ENCODE results near the gene SLC17A4. TPM values are rescaled to one million over a fixed set of nuclear protein-coding genes. Genes with fewer than 3 reads are reported as not detected.
"Not testable (repeated sequence)": the region's sequence is repeated elsewhere in the genome, so short reads cannot be mapped to it uniquely, and the experiment has no call there.

SLC17A4 gene
- total and polyA plus RNA-seq, 9 donors = 0.04 to 1.5 (median 0.28) TPM; not detected in 6

DNA sequence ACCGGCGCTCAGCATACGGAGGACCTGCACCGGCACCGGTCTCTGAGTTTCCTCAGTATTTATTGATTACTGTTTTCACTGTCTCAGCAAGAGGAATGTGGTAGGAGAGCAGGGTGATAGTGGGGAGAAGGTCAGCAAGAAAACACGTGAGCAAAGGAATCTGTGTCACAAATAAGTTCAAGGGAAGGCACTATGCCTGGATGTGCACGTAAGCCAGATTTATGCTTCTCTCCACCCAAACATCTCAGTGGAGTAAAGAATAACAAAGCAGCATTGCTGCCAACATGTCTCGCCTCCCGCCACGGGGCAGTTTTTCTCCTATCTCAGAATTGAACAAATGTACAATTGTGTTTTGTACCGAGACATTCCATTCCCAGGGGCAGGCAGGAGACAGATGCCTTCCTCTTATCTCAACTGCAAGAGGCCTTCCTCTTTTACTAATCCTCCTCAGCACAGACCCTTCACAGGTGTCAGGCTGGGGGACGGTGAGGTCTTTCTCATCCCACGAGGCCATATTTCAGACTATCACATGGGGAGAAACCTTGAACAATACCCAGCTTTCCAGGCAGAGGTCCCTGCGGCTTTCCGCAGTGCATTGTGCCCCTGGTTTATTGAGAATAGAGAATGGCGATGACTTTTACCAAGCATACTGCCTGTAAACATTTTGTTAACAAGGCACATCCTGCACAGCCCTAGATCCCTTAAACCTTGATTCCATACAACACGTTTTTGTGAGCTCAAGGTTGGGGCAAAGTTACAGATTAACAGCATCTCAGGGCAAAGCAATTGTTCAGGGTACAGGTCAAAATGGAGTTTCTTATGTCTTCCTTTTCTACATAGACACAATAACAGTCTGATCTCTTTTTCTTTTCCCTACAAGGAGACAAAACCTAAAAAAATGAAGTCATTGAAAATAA is 5.7 kb upstream of the SLC17A4 start:
- not testable (repeated sequence) for H3K9me3 ChIP-seq (replicated peaks; ENCODE audit: control insufficient read depth, low read depth, low read length); H3K4me3 ChIP-seq (ENCODE audit: low read length); DNase-seq; H3K36me3 ChIP-seq (ENCODE audit: control insufficient read depth, insufficient read depth, low read length); H3K27ac ChIP-seq (ENCODE audit: low read length); H3K27me3 ChIP-seq (ENCODE audit: control insufficient read depth, insufficient read depth, low read length); H3K4me1 ChIP-seq (ENCODE audit: control insufficient read depth, insufficient read depth, low read length)
- 89% methylated on average over 8 of the region's 17 CpGs for WGBS (ENCODE audit: insufficient coverage)

DNA sequence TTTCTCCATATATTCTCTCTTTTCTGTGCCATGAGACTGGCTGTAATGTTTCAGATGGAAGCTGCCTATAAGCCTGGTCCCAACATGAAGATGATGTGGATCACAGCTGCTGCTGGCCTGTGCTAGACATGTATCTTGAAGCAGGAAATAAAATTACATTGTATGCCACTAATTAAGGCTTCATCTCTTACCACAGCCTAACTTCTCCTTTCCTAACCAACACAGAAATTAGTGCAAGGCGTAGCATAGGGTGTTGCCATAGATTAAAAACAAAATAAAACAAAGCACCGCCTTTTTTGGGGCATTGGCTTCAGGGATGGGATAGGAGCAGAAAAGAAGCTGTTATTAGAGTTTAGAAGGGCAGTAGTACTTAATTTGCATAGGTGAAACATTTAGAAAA is 4.7 kb upstream of the SLC17A4 start:
- Histone ChIP-seq H3K27ac (ENCODE audit: low read length) (no peak overlapping the region), H3K9me3 (replicated peaks; ENCODE audit: control insufficient read depth, low read depth, low read length) (no peaks in the 10 kb centered on the region), H3K4me3 (ENCODE audit: low read length) (no peak overlapping the region), H3K27me3 (ENCODE audit: control insufficient read depth, insufficient read depth, low read length) (no peaks in the 10 kb centered on the region), H3K36me3 (ENCODE audit: control insufficient read depth, insufficient read depth, low read length) (no peaks in the 10 kb centered on the region), H3K4me1 (ENCODE audit: control insufficient read depth, insufficient read depth, low read length) (no peaks in the 10 kb centered on the region)
- WGBS (ENCODE audit: insufficient coverage) = no CpG with 5 or more reads among the region's 2 CpGs
- DNase-seq = no peak

DNA sequence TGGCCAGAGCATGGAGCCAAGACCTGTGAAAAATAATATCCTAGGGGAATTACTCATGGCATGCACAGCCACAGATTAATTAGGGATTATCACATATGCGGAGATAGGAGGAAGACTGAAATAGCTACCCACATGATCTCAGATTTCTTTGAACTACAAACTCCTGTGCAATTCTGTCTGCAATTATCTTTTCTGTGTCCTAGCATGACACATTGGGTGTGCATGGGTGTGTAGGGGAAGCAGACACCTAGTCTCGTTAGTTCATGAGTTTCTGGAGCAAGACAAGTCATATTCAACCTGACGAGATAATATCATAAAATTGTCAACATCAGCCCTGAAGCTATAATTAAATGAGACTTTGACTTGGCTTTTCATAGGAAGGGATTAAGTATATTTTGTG is 3.6 kb upstream of the SLC17A4 start:
- no CpG with 5 or more reads among the region's 3 CpGs for WGBS (ENCODE audit: insufficient coverage)
- Histone ChIP-seq H3K27ac (ENCODE audit: low read length) (no peak overlapping the region), H3K27me3 (ENCODE audit: control insufficient read depth, insufficient read depth, low read length) (no peaks in the 10 kb centered on the region), H3K4me1 (ENCODE audit: control insufficient read depth, insufficient read depth, low read length) (no peaks in the 10 kb centered on the region), H3K4me3 (ENCODE audit: low read length) (no peak overlapping the region), H3K36me3 (ENCODE audit: control insufficient read depth, insufficient read depth, low read length) (no peaks in the 10 kb centered on the region), H3K9me3 (replicated peaks; ENCODE audit: control insufficient read depth, low read depth, low read length) (no peaks in the 10 kb centered on the region)
- no peak for DNase-seq

DNA sequence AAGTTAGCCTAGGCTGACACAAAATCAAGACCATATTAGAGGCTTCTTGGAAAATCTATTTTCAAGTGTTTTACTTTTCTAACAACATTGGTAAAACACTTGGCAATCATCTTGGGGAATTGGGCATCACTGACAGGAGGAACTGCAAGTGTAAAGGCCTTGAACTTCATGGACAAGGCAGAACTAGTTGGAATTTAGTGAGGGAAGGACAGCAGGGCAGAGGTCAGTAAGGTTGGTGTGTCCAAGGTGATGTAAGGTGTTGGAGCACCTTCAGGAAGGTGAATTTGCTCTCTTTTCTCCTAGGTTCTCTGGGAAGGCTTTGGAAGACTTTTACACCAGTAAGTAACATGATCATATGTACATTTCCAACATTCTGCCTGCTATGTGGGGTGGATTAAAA is 1.5 kb upstream of the SLC17A4 start:
- Histone ChIP-seq H3K4me3 (ENCODE audit: low read length) (no peak overlapping the region), H3K27me3 (ENCODE audit: control insufficient read depth, insufficient read depth, low read length) (no peaks in the 10 kb centered on the region)
- DNase-seq = no peak

DNA sequence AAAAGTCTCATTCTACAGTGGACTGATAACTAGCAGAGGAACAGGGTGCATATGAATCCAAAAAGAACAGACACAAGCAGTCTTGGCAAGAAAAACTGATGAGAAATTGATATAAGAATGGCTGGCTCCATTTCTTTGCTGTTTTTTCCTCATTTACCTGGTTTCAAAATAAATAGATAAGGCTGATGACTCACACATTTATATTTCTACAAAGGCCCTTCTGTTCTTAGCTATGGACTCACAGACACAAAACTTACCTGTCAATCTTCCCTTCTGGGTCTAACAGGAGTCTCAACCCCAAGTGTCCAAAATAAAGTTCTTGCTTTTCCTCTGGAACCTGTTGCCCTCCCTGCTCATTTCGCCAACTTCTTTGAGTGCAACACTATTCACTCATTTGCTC is 941 bp downstream of the SLC17A4 start:
- H3K4me3 ChIP-seq (ENCODE audit: low read length) = no peak overlapping the region
- DNase-seq = no peak
- no peak overlapping the region for H3K27ac ChIP-seq (ENCODE audit: low read length)
- 100% methylated on average over 1 of the region's 1 CpG for WGBS (ENCODE audit: insufficient coverage)
- H3K36me3 ChIP-seq (ENCODE audit: control insufficient read depth, insufficient read depth, low read length) = no peaks in the 10 kb centered on the region
- H3K9me3 ChIP-seq (replicated peaks; ENCODE audit: control insufficient read depth, low read depth, low read length) = no peaks in the 10 kb centered on the region
- H3K27me3 ChIP-seq (ENCODE audit: control insufficient read depth, insufficient read depth, low read length) = no peaks in the 10 kb centered on the region
- no peaks in the 10 kb centered on the region for H3K4me1 ChIP-seq (ENCODE audit: control insufficient read depth, insufficient read depth, low read length)

More for the DNA sequence above, 1.5 kb upstream of the SLC17A4 start:
- H3K27ac ChIP-seq (ENCODE audit: low read length) = no peak overlapping the region
- no peaks in the 10 kb centered on the region for H3K36me3 ChIP-seq (ENCODE audit: control insufficient read depth, insufficient read depth, low read length)
- no peaks in the 10 kb centered on the region for H3K4me1 ChIP-seq (ENCODE audit: control insufficient read depth, insufficient read depth, low read length)
- no peaks in the 10 kb centered on the region for H3K9me3 ChIP-seq (replicated peaks; ENCODE audit: control insufficient read depth, low read depth, low read length)

DNA sequence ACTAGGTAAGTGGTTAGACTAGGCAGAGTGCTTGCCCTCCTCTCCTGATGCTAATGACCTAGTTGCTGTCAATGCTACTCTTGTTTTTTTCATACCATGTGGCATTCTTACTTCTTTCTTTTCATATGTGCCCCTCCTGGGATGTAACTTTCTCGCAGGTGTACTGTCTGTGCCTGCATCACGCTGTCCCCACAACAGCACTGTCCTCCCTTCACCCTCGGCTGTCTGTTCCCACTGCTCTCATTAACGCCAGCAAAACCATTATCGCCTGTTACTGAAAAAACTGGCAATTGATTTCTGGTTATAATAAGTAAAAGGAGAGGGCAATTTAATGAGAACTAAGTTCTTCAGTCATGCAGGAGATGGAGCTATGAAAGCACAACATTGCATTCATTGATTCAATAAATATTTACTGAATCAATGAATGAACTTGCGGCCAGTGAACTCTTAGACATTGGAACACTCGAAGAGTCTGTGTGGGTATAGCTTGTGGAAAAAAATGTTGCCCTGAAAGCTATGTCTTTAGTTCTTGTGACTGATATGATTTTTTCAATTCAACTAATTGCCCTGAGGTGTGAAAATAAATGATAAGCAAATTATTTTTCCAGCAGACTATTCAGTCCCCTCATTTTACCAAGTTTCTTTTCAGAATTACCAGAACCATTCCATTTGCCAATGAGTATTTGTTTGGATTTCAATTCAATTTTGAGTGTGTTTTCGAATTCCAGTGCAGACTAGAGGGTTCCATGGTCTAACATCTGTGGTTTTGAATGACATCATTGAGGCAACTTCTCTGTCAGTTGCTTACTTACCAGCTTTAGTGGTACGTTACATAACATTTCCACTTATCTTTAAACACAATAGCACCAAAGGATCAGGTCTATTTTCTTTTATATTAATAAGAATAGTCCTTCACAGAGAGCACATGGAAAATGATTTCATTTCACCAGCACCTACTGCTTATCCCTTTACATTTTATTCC is 2.1 kb downstream of the SLC17A4 start:
- no peaks in the 10 kb centered on the region for H3K36me3 ChIP-seq (ENCODE audit: control insufficient read depth, insufficient read depth, low read length)
- 86% methylated on average over 2 of the region's 9 CpGs for WGBS (ENCODE audit: insufficient coverage)
- no peak overlapping the region for H3K4me3 ChIP-seq (ENCODE audit: low read length)
- no peak overlapping the region for H3K27ac ChIP-seq (ENCODE audit: low read length)
- no peak for DNase-seq
- H3K4me1 ChIP-seq (ENCODE audit: control insufficient read depth, insufficient read depth, low read length) = no peaks in the 10 kb centered on the region
- H3K9me3 ChIP-seq (replicated peaks; ENCODE audit: control insufficient read depth, low read depth, low read length) = no peaks in the 10 kb centered on the region
- H3K27me3 ChIP-seq (ENCODE audit: control insufficient read depth, insufficient read depth, low read length) = no peaks in the 10 kb centered on the region

DNA sequence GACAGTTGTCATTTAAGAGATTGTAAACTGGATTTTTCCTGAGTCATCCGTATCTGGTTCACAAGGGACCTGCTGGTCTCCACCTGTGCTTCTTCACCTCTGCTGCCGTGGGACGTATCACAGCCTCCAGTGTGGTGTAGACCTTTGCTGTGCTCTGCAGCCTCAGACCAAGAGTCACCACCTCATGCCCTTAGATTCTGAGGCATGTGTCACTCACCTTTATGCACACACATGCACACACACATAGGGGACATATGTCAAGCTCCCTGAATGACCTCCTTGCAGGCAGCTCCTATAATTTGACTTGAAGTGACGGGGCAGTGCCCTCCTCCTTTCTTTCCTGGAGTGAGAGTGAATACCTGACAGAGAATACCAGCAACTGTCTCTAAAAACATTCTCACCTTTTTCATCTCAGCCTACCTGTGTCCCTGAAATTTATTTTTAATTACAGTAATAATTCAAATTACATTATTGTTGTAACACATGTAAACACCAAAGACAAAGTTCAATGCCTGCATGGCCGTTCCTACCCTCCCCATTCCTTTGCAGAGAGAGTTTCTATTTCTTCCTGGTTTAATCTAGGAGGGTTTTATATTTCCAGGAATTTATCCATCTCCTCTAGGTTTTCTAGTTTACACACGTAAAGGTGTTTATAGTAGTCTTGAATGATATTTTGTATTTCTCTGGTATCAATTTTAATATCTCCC is 3.5 kb downstream of the SLC17A4 start:
- WGBS (ENCODE audit: insufficient coverage) = 53% methylated on average over 3 of the region's 6 CpGs
- H3K27ac ChIP-seq (ENCODE audit: low read length) = no peak overlapping the region

DNA sequence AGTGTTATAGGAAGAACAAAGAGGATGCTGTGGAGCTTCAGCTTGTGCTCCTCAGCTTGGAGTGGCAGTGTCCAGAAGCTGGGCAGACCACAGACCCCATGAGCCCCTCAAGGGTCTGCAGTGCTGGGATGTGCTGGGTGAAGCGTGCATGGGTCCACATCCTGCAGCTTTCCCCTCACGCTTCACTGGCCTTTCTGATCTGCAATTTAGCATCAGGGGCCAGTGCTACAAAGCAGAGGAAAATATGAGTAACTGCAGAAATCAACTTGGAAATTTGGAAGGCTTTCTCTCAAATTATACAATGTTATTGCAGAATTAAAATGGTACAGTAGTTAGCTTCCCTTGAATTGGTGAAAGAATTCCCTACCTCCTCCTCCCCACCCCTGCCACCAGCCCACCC is 10.1 kb downstream of the SLC17A4 start:
- DNase-seq = no peak
- no peak overlapping the region for H3K4me3 ChIP-seq (ENCODE audit: low read length)
- WGBS (ENCODE audit: insufficient coverage) = no CpG with 5 or more reads among the region's 2 CpGs
- no peaks in the 10 kb centered on the region for H3K36me3 ChIP-seq (ENCODE audit: control insufficient read depth, insufficient read depth, low read length)
- H3K27me3 ChIP-seq (ENCODE audit: control insufficient read depth, insufficient read depth, low read length) = no peaks in the 10 kb centered on the region
- H3K27ac ChIP-seq (ENCODE audit: low read length) = no peak overlapping the region
- H3K9me3 ChIP-seq (replicated peaks; ENCODE audit: control insufficient read depth, low read depth, low read length) = no peaks in the 10 kb centered on the region
- H3K4me1 ChIP-seq (ENCODE audit: control insufficient read depth, insufficient read depth, low read length) = no peaks in the 10 kb centered on the region

More for the DNA sequence above, 3.5 kb downstream of the SLC17A4 start:
- no peaks in the 10 kb centered on the region for H3K4me1 ChIP-seq (ENCODE audit: control insufficient read depth, insufficient read depth, low read length)
- DNase-seq = no peak
- H3K9me3 ChIP-seq (replicated peaks; ENCODE audit: control insufficient read depth, low read depth, low read length) = no peaks in the 10 kb centered on the region
- no peak overlapping the region for H3K4me3 ChIP-seq (ENCODE audit: low read length)
- H3K27me3 ChIP-seq (ENCODE audit: control insufficient read depth, insufficient read depth, low read length) = no peaks in the 10 kb centered on the region
- H3K36me3 ChIP-seq (ENCODE audit: control insufficient read depth, insufficient read depth, low read length) = no peaks in the 10 kb centered on the region

DNA sequence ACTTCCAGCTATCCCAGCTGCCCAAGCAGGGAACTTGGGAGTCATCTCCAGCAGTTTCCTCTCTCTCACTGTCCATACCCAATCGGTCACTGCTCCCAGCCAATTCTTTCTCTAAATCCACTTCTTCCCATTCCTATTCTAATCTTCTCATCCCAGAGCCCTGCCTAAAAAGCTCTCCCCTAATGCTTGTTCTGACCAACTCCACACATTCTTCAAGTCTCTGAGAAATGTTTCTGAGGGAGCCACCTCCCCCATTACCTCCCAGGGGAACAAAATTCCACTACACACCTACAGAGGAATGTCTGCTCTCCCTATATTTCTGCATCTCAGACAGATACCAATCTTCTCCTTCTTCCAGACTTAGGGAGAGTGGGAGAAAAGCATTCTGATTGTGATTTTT is 14.0 kb downstream of the SLC17A4 start:
- 71% methylated on average over 1 of the region's 1 CpG for WGBS (ENCODE audit: insufficient coverage)
- Histone ChIP-seq H3K9me3 (replicated peaks; ENCODE audit: control insufficient read depth, low read depth, low read length) (no peaks in the 10 kb centered on the region), H3K36me3 (ENCODE audit: control insufficient read depth, insufficient read depth, low read length) (no peaks in the 10 kb centered on the region), H3K27ac (ENCODE audit: low read length) (no peak overlapping the region), H3K4me1 (ENCODE audit: control insufficient read depth, insufficient read depth, low read length) (no peaks in the 10 kb centered on the region), H3K4me3 (ENCODE audit: low read length) (no peak overlapping the region), H3K27me3 (ENCODE audit: control insufficient read depth, insufficient read depth, low read length) (no peaks in the 10 kb centered on the region)
- DNase-seq = no peak

DNA sequence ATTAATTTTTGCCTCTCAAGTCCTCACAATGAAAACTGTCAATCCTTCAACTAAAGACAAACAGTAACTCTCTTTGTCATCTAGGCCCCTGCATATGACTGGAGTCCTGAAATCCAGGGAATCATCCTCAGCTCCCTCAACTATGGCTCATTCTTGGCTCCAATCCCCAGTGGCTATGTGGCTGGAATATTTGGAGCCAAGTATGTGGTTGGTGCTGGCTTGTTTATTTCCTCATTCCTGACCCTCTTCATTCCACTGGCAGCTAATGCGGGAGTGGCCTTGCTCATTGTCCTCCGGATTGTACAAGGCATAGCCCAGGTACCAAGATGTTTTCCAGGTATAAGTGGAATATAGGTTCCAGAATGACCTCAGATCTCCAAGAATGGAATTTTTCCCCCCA is 15.4 kb downstream of the SLC17A4 start:
- no peaks in the 10 kb centered on the region for H3K9me3 ChIP-seq (replicated peaks; ENCODE audit: control insufficient read depth, low read depth, low read length)
- H3K27me3 ChIP-seq (ENCODE audit: control insufficient read depth, insufficient read depth, low read length) = no peaks in the 10 kb centered on the region
- H3K36me3 ChIP-seq (ENCODE audit: control insufficient read depth, insufficient read depth, low read length) = no peaks in the 10 kb centered on the region
- no CpG with 5 or more reads among the region's 2 CpGs for WGBS (ENCODE audit: insufficient coverage)
- no peaks in the 10 kb centered on the region for H3K4me1 ChIP-seq (ENCODE audit: control insufficient read depth, insufficient read depth, low read length)
- H3K4me3 ChIP-seq (ENCODE audit: low read length) = no peak overlapping the region
- DNase-seq = no peak
- no peak overlapping the region for H3K27ac ChIP-seq (ENCODE audit: low read length)

All from muscle of leg (tissue), 11 donors.